Sigmoid colon (tissue), 7 donors: ENCODE results near the gene PSENEN. TPM values are rescaled to one million over a fixed set of nuclear protein-coding genes. Genes with fewer than 3 reads are reported as not detected.

Source experiments
- DNase-seq: peaks from one replicate; pipeline ENCODE4 v3.0.0-alpha.2; 2019
- H3K27ac ChIP-seq, 4 donors: fragments of 200-600 bp; sonication (generic); one replicate each; pipeline ENCODE4 v1.5.1; 2016 to 2019; ENCODE audit warnings: mild to moderate bottlenecking in 1 of 4
- H3K27me3 ChIP-seq, 3 donors: fragments of 200-600 bp; sonication (generic); one replicate each; pipeline ENCODE4 v1.5.1; 2019; ENCODE audit warnings: mild to moderate bottlenecking in 1 of 3
- H3K36me3 ChIP-seq, 4 donors: fragments of 200-600 bp; sonication (generic); one replicate each; pipeline ENCODE4 v1.5.1; 2016 to 2019
- H3K4me1 ChIP-seq, 4 donors: fragments of 200-600 bp; sonication (generic); one replicate each; pipeline ENCODE4 v1.5.1; 2017 to 2019
- H3K4me3 ChIP-seq, 4 donors: fragments of 200-600 bp; sonication (generic); one replicate each; pipeline ENCODE4 v1.5.1; 2017 to 2019; ENCODE audit warnings: mild to moderate bottlenecking in 2 of 4, moderate library complexity in 1 of 4
- H3K9me3 ChIP-seq, 4 donors: fragments of 200-600 bp in 3 of 4; sonication (generic) in 3 of 4; one replicate each; pipeline versions ENCODE4 v1.5.1 to v1.6.1; 2013 to 2019
- CTCF ChIP-seq, 4 experiments: fragments of 450-650 bp in 3 of 4; fragments of 200-600 bp in 1 of 4; IDR thresholded peaks; one replicate each; pipeline ENCODE4 v1.5.1; 2016 to 2019; ENCODE audit warnings: antibody characterized with exemption in 4 of 4, mild to moderate bottlenecking in 3 of 4, moderate library complexity in 2 of 4
- EP300 ChIP-seq, 4 donors: sonication (generic); formaldehyde crosslinking; IDR thresholded peaks; one replicate each; pipeline ENCODE4 v1.6.1; 2017; ENCODE audit warnings: antibody characterized with exemption in 4 of 4
- POLR2A ChIP-seq, 2 donors: fragments of 450-650 bp; IDR thresholded peaks; one replicate each; pipeline ENCODE4 v1.6.1; 2016; ENCODE audit warnings: antibody characterized with exemption in 2 of 2, mild to moderate bottlenecking in 2 of 2, moderate library complexity in 2 of 2
- POLR2AphosphoS5 ChIP-seq, 4 donors: sonication (generic); formaldehyde crosslinking; IDR thresholded peaks; one replicate each; pipeline ENCODE4 v1.6.1; 2017; ENCODE audit warnings: antibody characterized with exemption in 4 of 4
- WGBS, 2 donors: extraction: QIAGEN DNeasy Blood & Tissue Kit; methylation state at CpG; one replicate each; pipeline ENCODE4 v1.1.7; 2013; 5-methylcytosine and 5-hydroxymethylcytosine counted together
- intact Hi-C: fragments of 100-400 bp; cut with DNase I; formaldehyde crosslinking; loops from one replicate; pipeline ENCODE4 v1.15.1; 2023
- polyA plus RNA-seq, 3 donors: library from polyadenylated mRNA; stranded (reverse); fragments of 200-250 nt; gene quantifications; one replicate each; pipeline ENCODE4 v1.2.3, GENCODE V29; 2013
- total RNA-seq, 4 donors: library from RNA; depleted of rRNA; stranded (reverse); fragments of >200 nt; gene quantifications; one replicate each; pipeline ENCODE4 v1.1.0, GENCODE V29; 2016
- donor health status: healthy with polysubstance abuse.
- donor health status: Bipolar disorder and iron deficiency.
- donor health status: healthy.

The PSENEN gene
- total and polyA plus RNA-seq, 7 donors: 27.8 to 72.3 (median 44.9) TPM

- Histone ChIP-seq H3K4me3 (peak within 1 kb of the TSS; percentile 85 to 99 (median 94)), H3K9me3 (no peaks in the 10 kb centered on the region), H3K27ac (peak within 1 kb of the TSS; percentile 90 to 97 (median 93)), H3K4me1 (peaks cover 0 to 33% (median 28%) of the 10 kb centered on the region in 4 donors), H3K36me3 (peaks cover 7 to 34% (median 13%) of the 10 kb centered on the region in 4 donors), H3K27me3 (no peaks in the 10 kb centered on the region)
- TF ChIP-seq POLR2AphosphoS5 (IDR thresholded peaks at IDR 0.05) (peak in 2 of 4 donors; percentile 37 to 42), POLR2A (IDR thresholded peaks at IDR 0.05) (no peak)
- intact Hi-C loops: loop anchor here (1.0 to 5.0 kb wide), 6 partner anchors 15 to 213 kb away; partner anchors contain the start of genes HSPB6, RBM42 and TMEM147
- peak; percentile 77 for DNase-seq
- 1% methylated on average over 108 of the region's 109 CpGs for WGBS, 2 donors
These were observed 27.6 kb upstream of the PSENEN start, which contains the start of gene KMT2B for GRCh38 chr19:35717665-35718344. TSS of gene KMT2B (plus strand) at chr19:35718003. CDS start at chr19:35718019, 16 bp downstream.

DNA sequence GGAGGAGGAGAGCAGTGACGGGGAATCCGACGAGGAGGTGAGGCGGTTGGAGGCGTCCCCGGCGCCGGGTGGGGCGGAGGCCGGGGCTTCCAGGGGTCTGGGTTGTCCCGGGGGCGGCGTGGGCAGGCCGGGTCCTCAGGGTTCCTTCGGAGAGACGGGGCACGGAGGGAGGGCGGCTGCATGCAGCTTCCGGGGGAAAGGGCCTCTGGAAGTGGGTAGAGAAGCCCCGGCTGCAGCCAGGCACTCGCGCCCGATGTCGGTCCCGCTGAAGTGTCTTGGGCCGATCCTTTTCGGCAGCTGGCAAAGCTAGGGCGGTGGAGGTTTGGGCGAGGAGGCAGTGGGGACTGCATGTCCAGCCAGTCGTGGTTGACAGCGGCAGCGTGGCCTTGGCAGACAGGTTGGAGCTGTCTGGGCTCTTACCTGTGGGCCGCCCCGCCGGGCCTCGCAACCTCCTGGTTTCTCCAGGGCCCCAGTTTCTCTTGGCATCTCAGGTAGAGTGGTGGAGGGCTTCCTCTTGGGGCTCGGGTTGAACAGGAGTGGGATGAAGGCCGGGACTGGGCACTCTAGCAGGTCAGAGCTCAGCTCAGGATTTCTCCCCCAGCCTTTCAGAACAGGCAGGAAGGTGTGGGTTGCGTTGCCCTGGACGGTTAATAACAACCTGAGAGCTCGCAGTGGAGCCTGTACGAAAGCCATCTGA lies 27.0 kb upstream of the PSENEN start:
- Histone ChIP-seq H3K27ac (peak overlapping the region; percentile 88 to 97 (median 93)), H3K4me1 (peaks cover 0 to 33% (median 28%) of the 10 kb centered on the region in 4 donors), H3K27me3 (no peaks in the 10 kb centered on the region), H3K36me3 (peaks cover 13 to 41% (median 20%) of the 10 kb centered on the region in 4 donors), H3K9me3 (no peaks in the 10 kb centered on the region), H3K4me3 (peak overlapping the region; percentile 85 to 99 (median 94))
- no peak for DNase-seq
- intact Hi-C loops: loop anchor here (2.0 to 5.0 kb wide), 2 partner anchors 22 to 91 kb away; partner anchors contain the start of gene RBM42
- TF ChIP-seq EP300 (IDR thresholded peaks at IDR 0.05) (no peak), POLR2A (IDR thresholded peaks at IDR 0.05) (no peak)
- 0 to 1% methylated on average over 42 of the region's 42 CpGs for WGBS, 2 donors

DNA sequence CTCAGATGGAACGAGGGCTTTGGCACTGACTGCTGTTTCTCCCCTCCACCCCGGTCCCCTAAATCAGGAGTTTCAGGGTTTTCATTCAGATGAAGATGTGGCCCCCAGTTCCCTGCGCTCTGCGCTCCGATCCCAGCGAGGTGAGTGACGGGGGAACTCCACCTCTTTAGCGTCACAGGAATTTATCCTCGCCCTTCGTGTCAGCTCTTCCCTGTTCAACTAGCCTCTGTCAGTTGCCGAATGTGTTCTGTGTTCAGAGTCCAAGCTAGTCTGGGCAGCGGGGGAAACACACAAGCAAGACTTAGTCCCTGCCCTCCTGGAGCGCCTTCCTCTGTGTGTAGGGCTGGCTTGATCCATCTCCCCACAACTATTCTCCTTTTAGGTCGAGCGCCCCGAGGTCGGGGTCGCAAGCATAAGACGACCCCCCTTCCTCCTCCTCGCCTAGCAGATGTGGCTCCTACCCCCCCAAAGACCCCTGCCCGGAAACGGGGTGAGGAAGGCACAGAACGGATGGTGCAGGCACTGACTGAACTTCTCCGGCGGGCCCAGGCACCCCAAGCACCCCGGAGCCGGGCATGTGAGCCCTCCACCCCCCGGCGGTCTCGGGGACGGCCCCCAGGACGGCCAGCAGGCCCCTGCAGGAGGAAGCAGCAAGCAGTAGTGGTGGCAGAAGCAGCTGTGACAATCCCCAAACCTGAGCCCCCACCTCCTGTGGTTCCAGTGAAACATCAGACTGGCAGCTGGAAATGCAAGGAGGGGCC lies 25.9 kb upstream of the PSENEN start:
- 91 to 92% methylated on average over 32 of the region's 32 CpGs for WGBS, 2 donors
- no peaks in the 10 kb centered on the region for H3K27me3 ChIP-seq
- H3K27ac ChIP-seq: peak overlapping the region; percentile 88 to 97 (median 93)
- no peaks in the 10 kb centered on the region for H3K9me3 ChIP-seq
- H3K4me3 ChIP-seq: peak overlapping the region in 1 of 4 donors; percentile 85
- DNase-seq: no peak
- TF ChIP-seq EP300 (IDR thresholded peaks at IDR 0.05) (no peak), POLR2AphosphoS5 (IDR thresholded peaks at IDR 0.05) (no peak), CTCF (IDR thresholded peaks at IDR 0.05) (no peak), POLR2A (IDR thresholded peaks at IDR 0.05) (no peak)
- H3K4me1 ChIP-seq: peaks cover 0 to 33% (median 28%) of the 10 kb centered on the region in 4 donors
- intact Hi-C loops: loop anchor here (2.0 to 5.0 kb wide), 2 partner anchors 21 to 92 kb away; partner anchors contain the start of gene RBM42
- H3K36me3 ChIP-seq: peaks cover 23 to 52% (median 30%) of the 10 kb centered on the region in 4 donors

GRCh38 chr19:35720163-35720524 lies 25.3 kb upstream of the PSENEN start:
- WGBS, 2 donors: 92 to 94% methylated on average over 9 of the region's 9 CpGs
- no peak overlapping the region for H3K27ac ChIP-seq
- TF ChIP-seq CTCF (IDR thresholded peaks at IDR 0.05) (no peak), POLR2AphosphoS5 (IDR thresholded peaks at IDR 0.05) (no peak), POLR2A (IDR thresholded peaks at IDR 0.05) (no peak), EP300 (IDR thresholded peaks at IDR 0.05) (no peak)
- DNase-seq: no peak
- H3K4me1 ChIP-seq: peaks cover 0 to 33% (median 28%) of the 10 kb centered on the region in 4 donors
- H3K9me3 ChIP-seq: no peaks in the 10 kb centered on the region
- H3K4me3 ChIP-seq: no peak overlapping the region
- H3K27me3 ChIP-seq: no peaks in the 10 kb centered on the region
- peaks cover 29 to 57% (median 36%) of the 10 kb centered on the region in 4 donors for H3K36me3 ChIP-seq
- intact Hi-C loops: no loop called here

DNA sequence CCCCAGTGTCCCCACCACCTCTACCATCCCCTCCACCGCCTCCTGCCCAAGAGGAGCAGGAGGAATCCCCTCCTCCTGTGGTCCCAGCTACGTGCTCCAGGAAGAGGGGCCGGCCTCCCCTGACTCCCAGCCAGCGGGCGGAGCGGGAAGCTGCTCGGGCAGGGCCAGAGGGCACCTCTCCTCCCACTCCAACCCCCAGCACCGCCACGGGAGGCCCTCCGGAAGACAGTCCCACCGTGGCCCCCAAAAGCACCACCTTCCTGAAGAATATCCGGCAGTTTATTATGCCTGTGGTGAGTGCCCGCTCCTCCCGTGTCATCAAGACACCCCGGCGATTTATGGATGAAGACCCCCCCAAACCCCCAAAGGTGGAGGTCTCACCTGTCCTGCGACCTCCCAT lies 24.8 kb upstream of the PSENEN start:
- no peak overlapping the region for H3K4me3 ChIP-seq
- no peak for DNase-seq
- H3K27me3 ChIP-seq: no peaks in the 10 kb centered on the region
- no peaks in the 10 kb centered on the region for H3K9me3 ChIP-seq
- H3K27ac ChIP-seq: no peak overlapping the region
- H3K36me3 ChIP-seq: peaks cover 34 to 62% (median 41%) of the 10 kb centered on the region in 4 donors
- intact Hi-C loops: no loop called here
- 91 to 94% methylated on average over 17 of the region's 17 CpGs for WGBS, 2 donors
- H3K4me1 ChIP-seq: peaks cover 0 to 30% (median 23%) of the 10 kb centered on the region in 4 donors
- TF ChIP-seq EP300 (IDR thresholded peaks at IDR 0.05) (no peak), POLR2AphosphoS5 (IDR thresholded peaks at IDR 0.05) (no peak), POLR2A (IDR thresholded peaks at IDR 0.05) (no peak), CTCF (IDR thresholded peaks at IDR 0.05) (no peak)
